Measurements from ENCODE around the gene OR1E1.

GRCh38 chr17:3401786-3402185 lies 3.6 kb upstream of the OR1E1 start:
- TF ChIP-seq CTCF (IDR thresholded peaks at IDR 0.05 in 4 of 5, conservative IDR thresholded peaks at IDR 0.05 in 1 of 5) (no peak), POLR2A (IDR thresholded peaks at IDR 0.05) (no peak)
